Mucosa of descending colon (tissue), 3 donors: Measurements from ENCODE around the gene DCHS2. TPM values are rescaled to one million over a fixed set of nuclear protein-coding genes. Genes with fewer than 3 reads are reported as not detected.

Experiments used
- ATAC-seq: fragments of 200-7000 bp; cut with Tn5 transposase; one replicate; pipeline ENCODE4 v1.9.1; 2020; ENCODE audit warnings: mild to moderate bottlenecking, moderate library complexity
- DNase-seq, 3 donors: peaks; one replicate each; pipeline ENCODE4 v3.0.0-alpha.2; 2020
- H3K36me3 ChIP-seq: fragments of 200-600 bp; one replicate; pipeline ENCODE4 v1.8.0; 2021; ENCODE audit warnings: low read depth, mild to moderate bottlenecking
- H3K4me1 ChIP-seq: fragments of 200-600 bp; one replicate; pipeline ENCODE4 v1.8.0; 2021; ENCODE audit warnings: low read depth, mild to moderate bottlenecking
- H3K4me3 ChIP-seq: fragments of 200-600 bp; one replicate; pipeline ENCODE4 v1.8.0; 2021; ENCODE audit warnings: mild to moderate bottlenecking
- H3K9me3 ChIP-seq: fragments of 200-600 bp; one replicate; pipeline ENCODE4 v1.8.0; 2021; ENCODE audit warnings: mild to moderate bottlenecking
- CTCF ChIP-seq: fragments of 200-600 bp; IDR thresholded peaks from one replicate; pipeline ENCODE4 v1.8.0; 2022; ENCODE audit warnings: antibody characterized with exemption, mild to moderate bottlenecking
- intact Hi-C, 2 donors: fragments of 100-400 bp; cut with DNase I in 1 of 2; cut with micrococcal nuclease in 1 of 2; formaldehyde crosslinking; loops; one replicate each; pipeline versions ENCODE4 v1.11.0 to v1.11.1; 2022; cut with DNase I, micrococcal nuclease
- total RNA-seq, 3 donors: library from RNA; stranded (reverse); fragmentation: NEBNext Ultra II Directional in 2 of 3; extraction: Animal tissue kit (Norgen Biotek cat#: 25700) in 2 of 3; gene quantifications; one replicate each; pipeline versions ENCODE4 v1.2.1 to v1.2.4, GENCODE V29; 2021 to 2023
- donor health status: DM: no; HTN: no; CAD: no; lungs with moderate emphysema.
- donor health status: DM: no; HTN: no; CAD: no.
- donor health status: DM: no; HTN: yes; CAD: no.

DCHS2 gene
- total RNA-seq, 3 donors from 2014 or later: 0.58 to 9.6 (median 1.1) TPM

- intact Hi-C loops: no loop called here
- DNase-seq: no peak
- H3K36me3 ChIP-seq: no peaks in the 10 kb centered on the region
- no peak for ATAC-seq
- H3K9me3 ChIP-seq: no peaks in the 10 kb centered on the region
- TF ChIP-seq CTCF: no peak
- H3K4me3 ChIP-seq: no peak overlapping the region
- H3K4me1 ChIP-seq: no peaks in the 10 kb centered on the region
Measured at GRCh38 chr4:154312246-154312645, 179.4 kb downstream of the DCHS2 start.

DNA sequence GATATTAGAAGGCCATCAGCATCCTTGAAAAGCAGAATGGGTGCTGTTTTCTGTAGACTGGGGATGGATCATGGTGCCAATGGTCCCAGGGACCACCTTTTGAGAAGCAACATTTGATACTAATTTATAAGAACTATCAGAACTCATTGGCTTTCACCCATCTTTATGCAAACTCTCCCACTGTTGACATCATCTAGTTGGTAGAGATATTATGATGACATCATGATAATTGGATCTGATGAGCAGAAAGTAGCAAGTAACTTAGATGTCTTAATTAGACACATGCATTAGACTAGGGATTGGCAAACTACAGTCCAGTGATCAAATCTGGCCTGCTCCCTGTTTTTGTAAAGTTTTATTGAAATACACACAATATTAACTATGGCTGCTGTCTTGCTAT, 181.0 kb downstream of the DCHS2 start:
- intact Hi-C loops: no loop called here
- TF ChIP-seq CTCF: no peak
- no peak for ATAC-seq

DNA sequence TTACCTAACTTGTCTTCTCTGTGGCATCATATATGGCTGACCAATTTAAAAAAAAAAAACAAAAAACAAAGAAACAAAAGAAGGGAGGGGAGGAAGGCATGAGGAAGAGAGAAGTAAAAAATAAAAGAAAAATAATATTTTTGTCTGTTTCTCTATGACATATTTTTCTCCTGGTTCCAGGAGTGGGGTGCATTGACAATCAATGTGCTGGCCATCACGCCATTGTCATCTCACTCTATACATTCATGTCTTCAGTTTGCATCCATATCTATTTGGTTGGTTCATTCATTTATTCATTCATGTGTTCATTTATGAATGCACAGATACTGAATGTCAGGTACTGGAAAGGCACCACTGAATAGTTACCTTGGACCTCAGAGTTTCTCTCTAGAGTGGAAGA, 183.4 kb downstream of the DCHS2 start:
- Histone ChIP-seq H3K4me1 (no peaks in the 10 kb centered on the region), H3K9me3 (no peaks in the 10 kb centered on the region), H3K4me3 (no peak overlapping the region), H3K36me3 (no peaks in the 10 kb centered on the region)
- DNase-seq: no peak
- no peak for ATAC-seq
- no peak for TF ChIP-seq CTCF
- intact Hi-C loops: no loop called here

More for the DNA sequence above, 181.0 kb downstream of the DCHS2 start:
- no peak overlapping the region for H3K4me3 ChIP-seq
- no peaks in the 10 kb centered on the region for H3K36me3 ChIP-seq
- no peaks in the 10 kb centered on the region for H3K9me3 ChIP-seq
- no peaks in the 10 kb centered on the region for H3K4me1 ChIP-seq
- no peak for DNase-seq

- DNase-seq (no peak), ATAC-seq (no peak)
- no peaks in the 10 kb centered on the region for H3K4me1 ChIP-seq
- TF ChIP-seq CTCF: no peak
- intact Hi-C loops: no loop called here
- no peak overlapping the region for H3K4me3 ChIP-seq
- H3K9me3 ChIP-seq: no peaks in the 10 kb centered on the region
- no peaks in the 10 kb centered on the region for H3K36me3 ChIP-seq
Measured at GRCh38 chr4:154307451-154307850, 184.1 kb downstream of the DCHS2 start.

DNA sequence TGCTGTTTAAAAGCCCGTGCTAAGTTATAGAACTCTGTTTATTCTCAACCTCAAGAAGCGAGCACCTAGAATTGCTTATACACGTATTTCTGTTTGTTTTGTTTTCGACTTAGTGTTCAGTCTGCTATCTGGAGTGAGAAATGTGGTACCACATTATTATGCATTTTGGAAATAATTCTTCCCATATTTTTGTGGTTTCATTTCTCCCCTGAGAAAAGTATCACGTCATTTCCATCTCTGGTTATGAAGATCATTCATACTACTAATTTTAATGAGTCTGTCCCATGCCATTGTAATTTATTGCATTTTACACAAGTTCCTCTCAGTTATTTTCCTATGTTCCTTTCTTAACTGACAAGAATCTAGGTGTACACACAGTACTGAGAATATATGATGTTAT, 186.0 kb downstream of the DCHS2 start:
- ATAC-seq (no peak), DNase-seq (no peak)
- Histone ChIP-seq H3K4me1 (no peaks in the 10 kb centered on the region), H3K9me3 (no peaks in the 10 kb centered on the region), H3K36me3 (no peaks in the 10 kb centered on the region), H3K4me3 (no peak overlapping the region)
- intact Hi-C loops: no loop called here
- no peak for TF ChIP-seq CTCF

DNA sequence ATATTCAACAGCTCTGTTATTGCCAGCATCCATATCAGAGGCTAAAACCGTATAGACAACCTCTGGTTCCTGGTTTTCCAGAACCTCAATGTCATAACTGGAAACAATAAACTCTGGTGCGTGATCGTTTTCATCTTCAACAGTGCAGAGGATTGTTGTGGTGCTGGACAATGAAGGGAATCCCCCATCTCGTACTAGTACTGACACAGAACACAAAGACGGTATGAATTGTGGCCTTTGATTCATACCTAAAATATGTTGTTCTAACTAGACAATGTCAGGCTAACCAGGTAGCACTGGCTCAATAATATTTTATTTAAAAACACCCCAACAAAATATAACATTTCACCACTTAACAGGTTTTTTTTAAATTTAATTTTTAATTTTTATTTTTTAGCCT, 186.9 kb downstream of the DCHS2 start:
- intact Hi-C loops: no loop called here

More for the DNA sequence above, 186.9 kb downstream of the DCHS2 start:
- no peak for TF ChIP-seq CTCF
- DNase-seq (no peak), ATAC-seq (no peak)
- no peaks in the 10 kb centered on the region for H3K36me3 ChIP-seq
- no peaks in the 10 kb centered on the region for H3K9me3 ChIP-seq
- no peaks in the 10 kb centered on the region for H3K4me1 ChIP-seq
- no peak overlapping the region for H3K4me3 ChIP-seq
